ENCODE data around the gene PSMD10.

Gene PSMD10

GRCh38 chrX:108088511-108088910, 2.8 kb downstream of the PSMD10 start:
- Histone ChIP-seq H3K9ac (ENCODE audit: low read length in 5 of 5) (no peak overlapping the region), H3K9me3 (ENCODE audit: control insufficient read depth in 5 of 5, low read length in 5 of 5) (peaks cover 0 to 4% (median 0%) of the 10 kb centered on the region in 5 donors), H3K4me1 (ENCODE audit: control insufficient read depth in 5 of 5, insufficient read depth in 5 of 5, low read length in 5 of 5) (peaks cover 0 to 17% (median 14%) of the 10 kb centered on the region in 5 donors), H3K27ac (ENCODE audit: low read depth, low read length) (no peak overlapping the region), H3K4me3 (ENCODE audit: low read depth in 1 of 5, low read length in 5 of 5) (no peak overlapping the region), H3K27me3 (ENCODE audit: control insufficient read depth in 5 of 5, insufficient read depth in 4 of 5, low read length in 5 of 5) (no peaks in the 10 kb centered on the region), H3K36me3 (ENCODE audit: control insufficient read depth in 5 of 5, insufficient read depth in 5 of 5, low read length in 5 of 5) (peaks cover 8 to 21% (median 14%) of the 10 kb centered on the region in 5 donors)

GRCh38 chrX:108087792-108088191, 3.5 kb downstream of the PSMD10 start:
- no peak overlapping the region for H3K27ac ChIP-seq (ENCODE audit: low read depth, low read length)
- H3K36me3 ChIP-seq (ENCODE audit: control insufficient read depth in 5 of 5, insufficient read depth in 5 of 5, low read length in 5 of 5): peaks cover 8 to 21% (median 14%) of the 10 kb centered on the region in 5 donors

GRCh38 chrX:108081110-108081509, 10.2 kb downstream of the PSMD10 start:
- no peaks in the 10 kb centered on the region for H3K4me1 ChIP-seq (ENCODE audit: control insufficient read depth in 5 of 5, insufficient read depth in 5 of 5, low read length in 5 of 5)

More at GRCh38 chrX:108087792-108088191, 3.5 kb downstream of the PSMD10 start:
- H3K4me1 ChIP-seq (ENCODE audit: control insufficient read depth in 5 of 5, insufficient read depth in 5 of 5, low read length in 5 of 5): peaks cover 0 to 17% (median 14%) of the 10 kb centered on the region in 5 donors
- H3K4me3 ChIP-seq (ENCODE audit: low read depth in 1 of 5, low read length in 5 of 5): no peak overlapping the region
- no peak overlapping the region for H3K9ac ChIP-seq (ENCODE audit: low read length in 5 of 5)
- H3K27me3 ChIP-seq (ENCODE audit: control insufficient read depth in 5 of 5, insufficient read depth in 4 of 5, low read length in 5 of 5): no peaks in the 10 kb centered on the region
- peaks cover 0 to 4% (median 0%) of the 10 kb centered on the region in 5 donors for H3K9me3 ChIP-seq (ENCODE audit: control insufficient read depth in 5 of 5, low read length in 5 of 5)

GRCh38 chrX:108072746-108073145, 18.6 kb downstream of the PSMD10 start:
- H3K9ac ChIP-seq (ENCODE audit: low read length in 5 of 5): no peak overlapping the region
- H3K27me3 ChIP-seq (ENCODE audit: control insufficient read depth in 5 of 5, insufficient read depth in 4 of 5, low read length in 5 of 5): peaks cover 5 to 14% (median 7%) of the 10 kb centered on the region in 5 donors
- no peaks in the 10 kb centered on the region for H3K9me3 ChIP-seq (ENCODE audit: control insufficient read depth in 5 of 5, low read length in 5 of 5)
- no peak overlapping the region for H3K4me3 ChIP-seq (ENCODE audit: low read depth in 1 of 5, low read length in 5 of 5)
- no peaks in the 10 kb centered on the region for H3K4me1 ChIP-seq (ENCODE audit: control insufficient read depth in 5 of 5, insufficient read depth in 5 of 5, low read length in 5 of 5)
- H3K36me3 ChIP-seq (ENCODE audit: control insufficient read depth in 5 of 5, insufficient read depth in 5 of 5, low read length in 5 of 5): no peaks in the 10 kb centered on the region
- H3K27ac ChIP-seq (ENCODE audit: low read depth, low read length): no peak overlapping the region

More at GRCh38 chrX:108081110-108081509, 10.2 kb downstream of the PSMD10 start:
- H3K9ac ChIP-seq (ENCODE audit: low read length in 5 of 5): no peak overlapping the region
- no peaks in the 10 kb centered on the region for H3K27me3 ChIP-seq (ENCODE audit: control insufficient read depth in 5 of 5, insufficient read depth in 4 of 5, low read length in 5 of 5)
- no peaks in the 10 kb centered on the region for H3K9me3 ChIP-seq (ENCODE audit: control insufficient read depth in 5 of 5, low read length in 5 of 5)
- H3K36me3 ChIP-seq (ENCODE audit: control insufficient read depth in 5 of 5, insufficient read depth in 5 of 5, low read length in 5 of 5): peaks cover 5 to 9% (median 9%) of the 10 kb centered on the region in 5 donors
- H3K4me3 ChIP-seq (ENCODE audit: low read depth in 1 of 5, low read length in 5 of 5): no peak overlapping the region
- no peak overlapping the region for H3K27ac ChIP-seq (ENCODE audit: low read depth, low read length)

GRCh38 chrX:108071578-108071977, 19.8 kb downstream of the PSMD10 start:
- Histone ChIP-seq H3K27ac (ENCODE audit: low read depth, low read length) (no peak overlapping the region), H3K9ac (ENCODE audit: low read length in 5 of 5) (no peak overlapping the region), H3K4me3 (ENCODE audit: low read depth in 1 of 5, low read length in 5 of 5) (no peak overlapping the region), H3K4me1 (ENCODE audit: control insufficient read depth in 5 of 5, insufficient read depth in 5 of 5, low read length in 5 of 5) (no peaks in the 10 kb centered on the region), H3K9me3 (ENCODE audit: control insufficient read depth in 5 of 5, low read length in 5 of 5) (no peaks in the 10 kb centered on the region), H3K36me3 (ENCODE audit: control insufficient read depth in 5 of 5, insufficient read depth in 5 of 5, low read length in 5 of 5) (no peaks in the 10 kb centered on the region), H3K27me3 (ENCODE audit: control insufficient read depth in 5 of 5, insufficient read depth in 4 of 5, low read length in 5 of 5) (peaks cover 5 to 14% (median 9%) of the 10 kb centered on the region in 5 donors)

- Histone ChIP-seq H3K27ac (ENCODE audit: low read depth, low read length) (no peak overlapping the region), H3K4me3 (ENCODE audit: low read depth in 1 of 5, low read length in 5 of 5) (no peak overlapping the region), H3K27me3 (ENCODE audit: control insufficient read depth in 5 of 5, insufficient read depth in 4 of 5, low read length in 5 of 5) (peaks cover 5 to 14% (median 9%) of the 10 kb centered on the region in 5 donors), H3K36me3 (ENCODE audit: control insufficient read depth in 5 of 5, insufficient read depth in 5 of 5, low read length in 5 of 5) (no peaks in the 10 kb centered on the region), H3K9ac (ENCODE audit: low read length in 5 of 5) (no peak overlapping the region), H3K9me3 (ENCODE audit: control insufficient read depth in 5 of 5, low read length in 5 of 5) (no peaks in the 10 kb centered on the region), H3K4me1 (ENCODE audit: control insufficient read depth in 5 of 5, insufficient read depth in 5 of 5, low read length in 5 of 5) (no peaks in the 10 kb centered on the region)
Observed at GRCh38 chrX:108070891-108071290, 20.5 kb downstream of the PSMD10 start.

- H3K4me3 ChIP-seq (ENCODE audit: low read depth in 1 of 5, low read length in 5 of 5): no peak overlapping the region
- no peak overlapping the region for H3K27ac ChIP-seq (ENCODE audit: low read depth, low read length)
- no peaks in the 10 kb centered on the region for H3K36me3 ChIP-seq (ENCODE audit: control insufficient read depth in 5 of 5, insufficient read depth in 5 of 5, low read length in 5 of 5)
- H3K9me3 ChIP-seq (ENCODE audit: control insufficient read depth in 5 of 5, low read length in 5 of 5): no peaks in the 10 kb centered on the region
- no peaks in the 10 kb centered on the region for H3K4me1 ChIP-seq (ENCODE audit: control insufficient read depth in 5 of 5, insufficient read depth in 5 of 5, low read length in 5 of 5)
- no peak overlapping the region for H3K9ac ChIP-seq (ENCODE audit: low read length in 5 of 5)
- H3K27me3 ChIP-seq (ENCODE audit: control insufficient read depth in 5 of 5, insufficient read depth in 4 of 5, low read length in 5 of 5): peaks cover 5 to 16% (median 10%) of the 10 kb centered on the region in 5 donors
Observed at GRCh38 chrX:108068121-108068520, 23.2 kb downstream of the PSMD10 start.

GRCh38 chrX:108064613-108065012, 26.7 kb downstream of the PSMD10 start:
- H3K9ac ChIP-seq (ENCODE audit: low read length in 5 of 5): no peak overlapping the region
- no peaks in the 10 kb centered on the region for H3K9me3 ChIP-seq (ENCODE audit: control insufficient read depth in 5 of 5, low read length in 5 of 5)
- no peak overlapping the region for H3K4me3 ChIP-seq (ENCODE audit: low read depth in 1 of 5, low read length in 5 of 5)
- H3K4me1 ChIP-seq (ENCODE audit: control insufficient read depth in 5 of 5, insufficient read depth in 5 of 5, low read length in 5 of 5): no peaks in the 10 kb centered on the region
- no peak overlapping the region for H3K27ac ChIP-seq (ENCODE audit: low read depth, low read length)
- H3K27me3 ChIP-seq (ENCODE audit: control insufficient read depth in 5 of 5, insufficient read depth in 4 of 5, low read length in 5 of 5): peaks cover 3 to 21% (median 9%) of the 10 kb centered on the region in 5 donors
- no peaks in the 10 kb centered on the region for H3K36me3 ChIP-seq (ENCODE audit: control insufficient read depth in 5 of 5, insufficient read depth in 5 of 5, low read length in 5 of 5)

GRCh38 chrX:108064001-108064400, 27.3 kb downstream of the PSMD10 start:
- H3K4me3 ChIP-seq (ENCODE audit: low read depth in 1 of 5, low read length in 5 of 5): no peak overlapping the region
- H3K36me3 ChIP-seq (ENCODE audit: control insufficient read depth in 5 of 5, insufficient read depth in 5 of 5, low read length in 5 of 5): no peaks in the 10 kb centered on the region
- no peaks in the 10 kb centered on the region for H3K9me3 ChIP-seq (ENCODE audit: control insufficient read depth in 5 of 5, low read length in 5 of 5)
- no peak overlapping the region for H3K27ac ChIP-seq (ENCODE audit: low read depth, low read length)
- H3K27me3 ChIP-seq (ENCODE audit: control insufficient read depth in 5 of 5, insufficient read depth in 4 of 5, low read length in 5 of 5): peaks cover 0 to 21% (median 4%) of the 10 kb centered on the region in 5 donors
- no peak overlapping the region for H3K9ac ChIP-seq (ENCODE audit: low read length in 5 of 5)
- no peaks in the 10 kb centered on the region for H3K4me1 ChIP-seq (ENCODE audit: control insufficient read depth in 5 of 5, insufficient read depth in 5 of 5, low read length in 5 of 5)

GRCh38 chrX:108059801-108060200, 31.5 kb downstream of the PSMD10 start:
- no peak overlapping the region for H3K9ac ChIP-seq (ENCODE audit: low read length in 5 of 5)
- H3K27ac ChIP-seq (ENCODE audit: low read depth, low read length): no peak overlapping the region

More at GRCh38 chrX:108059801-108060200, 31.5 kb downstream of the PSMD10 start:
- Histone ChIP-seq H3K4me1 (ENCODE audit: control insufficient read depth in 5 of 5, insufficient read depth in 5 of 5, low read length in 5 of 5) (peaks cover 0 to 5% (median 0%) of the 10 kb centered on the region in 5 donors), H3K27me3 (ENCODE audit: control insufficient read depth in 5 of 5, insufficient read depth in 4 of 5, low read length in 5 of 5) (peaks cover 0 to 18% (median 0%) of the 10 kb centered on the region in 5 donors), H3K36me3 (ENCODE audit: control insufficient read depth in 5 of 5, insufficient read depth in 5 of 5, low read length in 5 of 5) (no peaks in the 10 kb centered on the region), H3K4me3 (ENCODE audit: low read depth in 1 of 5, low read length in 5 of 5) (no peak overlapping the region), H3K9me3 (ENCODE audit: control insufficient read depth in 5 of 5, low read length in 5 of 5) (no peaks in the 10 kb centered on the region)
